ENCODE data around the gene TLCD3A. TPM values are rescaled to one million over a fixed set of nuclear protein-coding genes. Genes with fewer than 3 reads are reported as not detected.
"Not testable (repeated sequence)": the region's sequence is repeated elsewhere in the genome, so short reads cannot be mapped to it uniquely, and the experiment has no call there.

TLCD3A gene
- total and polyA plus RNA-seq, 5 donors = 1.7 to 5.0 (median 3.4) TPM

- no peak for DNase-seq
Measured at GRCh38 chr17:750431-751037, 18.1 kb downstream of the TLCD3A start.

GRCh38 chr17:751269-752001, 19.0 kb downstream of the TLCD3A start:
- ATAC-seq (peak in 1 of 2 donors; percentile 16), DNase-seq (peak in 2 of 3 donors; percentile 37 to 69)
- Histone ChIP-seq H3K27me3 (ENCODE audit: control insufficient read depth, insufficient read depth) (no peaks in the 10 kb centered on the region), H3K4me3 (ENCODE audit: low read length) (peak overlapping the region; percentile 64), H3K27ac (ENCODE audit: low read length) (no peak overlapping the region), H3K9me3 (ENCODE audit: control insufficient read depth, low read length) (no peaks in the 10 kb centered on the region), H3K4me1 (ENCODE audit: control insufficient read depth, insufficient read depth, low read length) (peaks cover 2% of the 10 kb centered on the region)
- intact Hi-C loops (cut with DNase I) = no loop called here
- WGBS = 1% methylated on average over 49 of the region's 49 CpGs

More at GRCh38 chr17:750431-751037, 18.1 kb downstream of the TLCD3A start:
- no peak overlapping the region for H3K27ac ChIP-seq (ENCODE audit: low read length)
- no peaks in the 10 kb centered on the region for H3K9me3 ChIP-seq (ENCODE audit: control insufficient read depth, low read length)
- ATAC-seq = no peak
- intact Hi-C loops (cut with DNase I) = no loop called here
- H3K4me3 ChIP-seq (ENCODE audit: low read length) = no peak overlapping the region
- 85% methylated on average over 8 of the region's 8 CpGs for WGBS
- no peaks in the 10 kb centered on the region for H3K27me3 ChIP-seq (ENCODE audit: control insufficient read depth, insufficient read depth)
- H3K4me1 ChIP-seq (ENCODE audit: control insufficient read depth, insufficient read depth, low read length) = peaks cover 2% of the 10 kb centered on the region

- peak; percentile 92 to 98 (median 98) for DNase-seq
- peak; percentile 93 for ATAC-seq
Measured at GRCh38 chr17:752002-752619, 19.7 kb downstream of the TLCD3A start, which contains the start of gene GEMIN4. TSS of gene GEMIN4 (minus strand) at chr17:752264. CDS start at chr17:752142, 122 bp downstream.

GRCh38 chr17:752620-753219, 20.3 kb downstream of the TLCD3A start:
- DNase-seq (peak; percentile 83 to 93 (median 90)), ATAC-seq (peak; percentile 85 to 86)
- Histone ChIP-seq H3K4me1 (ENCODE audit: control insufficient read depth, insufficient read depth, low read length) (peaks cover 2% of the 10 kb centered on the region), H3K9me3 (ENCODE audit: control insufficient read depth, low read length) (no peaks in the 10 kb centered on the region), H3K27ac (ENCODE audit: low read length) (peak overlapping the region; percentile 49), H3K4me3 (ENCODE audit: low read length) (peak overlapping the region; percentile 64), H3K27me3 (ENCODE audit: control insufficient read depth, insufficient read depth) (no peaks in the 10 kb centered on the region)
- intact Hi-C loops (cut with DNase I) = no loop called here
- WGBS = 18% methylated on average over 43 of the region's 43 CpGs

More at GRCh38 chr17:752002-752619, 19.7 kb downstream of the TLCD3A start, which contains the start of gene GEMIN4:
- H3K4me1 ChIP-seq (ENCODE audit: control insufficient read depth, insufficient read depth, low read length) = peaks cover 2% of the 10 kb centered on the region
- no peaks in the 10 kb centered on the region for H3K27me3 ChIP-seq (ENCODE audit: control insufficient read depth, insufficient read depth)
- peak within 1 kb of the TSS; percentile 64 for H3K4me3 ChIP-seq (ENCODE audit: low read length)
- H3K9me3 ChIP-seq (ENCODE audit: control insufficient read depth, low read length) = no peaks in the 10 kb centered on the region
- H3K27ac ChIP-seq (ENCODE audit: low read length) = peak within 1 kb of the TSS; percentile 49
- intact Hi-C loops (cut with DNase I) = no loop called here
- under 1% methylated on average over 87 of the region's 87 CpGs for WGBS

- DNase-seq (no peak), ATAC-seq (no peak)
- Histone ChIP-seq H3K9me3 (ENCODE audit: control insufficient read depth, low read length) (no peaks in the 10 kb centered on the region), H3K4me1 (ENCODE audit: control insufficient read depth, insufficient read depth, low read length) (peaks cover 2% of the 10 kb centered on the region), H3K27ac (ENCODE audit: low read length) (no peak overlapping the region), H3K4me3 (ENCODE audit: low read length) (no peak overlapping the region), H3K27me3 (ENCODE audit: control insufficient read depth, insufficient read depth) (no peaks in the 10 kb centered on the region)
- WGBS = 78% methylated on average over 13 of the region's 13 CpGs
- intact Hi-C loops (cut with DNase I) = no loop called here
Measured at GRCh38 chr17:753418-753817, 21.0 kb downstream of the TLCD3A start.

- ATAC-seq; H3K27me3 ChIP-seq (ENCODE audit: control insufficient read depth, insufficient read depth); H3K4me1 ChIP-seq (ENCODE audit: control insufficient read depth, insufficient read depth, low read length); H3K4me3 ChIP-seq (ENCODE audit: low read length); DNase-seq; H3K27ac ChIP-seq (ENCODE audit: low read length); intact Hi-C loops (cut with DNase I); H3K9me3 ChIP-seq (ENCODE audit: control insufficient read depth, low read length): not testable (repeated sequence)
- 94% methylated on average over 9 of the region's 9 CpGs for WGBS
Measured at GRCh38 chr17:755319-755961, 23.0 kb downstream of the TLCD3A start.

GRCh38 chr17:756010-756567, 23.7 kb downstream of the TLCD3A start:
- DNase-seq; H3K27me3 ChIP-seq (ENCODE audit: control insufficient read depth, insufficient read depth); H3K4me3 ChIP-seq (ENCODE audit: low read length); H3K4me1 ChIP-seq (ENCODE audit: control insufficient read depth, insufficient read depth, low read length); intact Hi-C loops (cut with DNase I); ATAC-seq; H3K9me3 ChIP-seq (ENCODE audit: control insufficient read depth, low read length): not testable (repeated sequence)
- H3K27ac ChIP-seq (ENCODE audit: low read length) = peak overlapping the region; percentile 45
- WGBS = 48% methylated on average over 15 of the region's 15 CpGs

- peak overlapping the region; percentile 91 for H3K27ac ChIP-seq (ENCODE audit: low read length)
- H3K4me1 ChIP-seq (ENCODE audit: control insufficient read depth, insufficient read depth, low read length) = no peaks in the 10 kb centered on the region
- ATAC-seq (no peak), DNase-seq (no peak)
- no peaks in the 10 kb centered on the region for H3K9me3 ChIP-seq (ENCODE audit: control insufficient read depth, low read length)
- intact Hi-C loops (cut with DNase I) = no loop called here
- WGBS = 67% methylated on average over 5 of the region's 5 CpGs
- H3K27me3 ChIP-seq (ENCODE audit: control insufficient read depth, insufficient read depth) = no peaks in the 10 kb centered on the region
- H3K4me3 ChIP-seq (ENCODE audit: low read length) = no peak overlapping the region
Measured at GRCh38 chr17:759964-760363, 27.6 kb downstream of the TLCD3A start.

- H3K4me3 ChIP-seq (ENCODE audit: low read length) = no peak overlapping the region
- no peaks in the 10 kb centered on the region for H3K9me3 ChIP-seq (ENCODE audit: control insufficient read depth, low read length)
- peak overlapping the region; percentile 75 for H3K27ac ChIP-seq (ENCODE audit: low read length)
- no peaks in the 10 kb centered on the region for H3K4me1 ChIP-seq (ENCODE audit: control insufficient read depth, insufficient read depth, low read length)
- ATAC-seq (peak; percentile 79 to 80), DNase-seq (peak; percentile 46 to 80 (median 61))
- no peaks in the 10 kb centered on the region for H3K27me3 ChIP-seq (ENCODE audit: control insufficient read depth, insufficient read depth)
- intact Hi-C loops (cut with DNase I) = no loop called here
- 65% methylated on average over 9 of the region's 9 CpGs for WGBS
Measured at GRCh38 chr17:760371-760770, 28.0 kb downstream of the TLCD3A start.

GRCh38 chr17:767076-767475, 34.7 kb downstream of the TLCD3A start:
- DNase-seq = no peak
- 73% methylated on average over 3 of the region's 3 CpGs for WGBS

More at GRCh38 chr17:767076-767475, 34.7 kb downstream of the TLCD3A start:
- Histone ChIP-seq H3K4me1 (ENCODE audit: control insufficient read depth, insufficient read depth, low read length) (no peaks in the 10 kb centered on the region), H3K9me3 (ENCODE audit: control insufficient read depth, low read length) (no peaks in the 10 kb centered on the region), H3K4me3 (ENCODE audit: low read length) (no peak overlapping the region), H3K27me3 (ENCODE audit: control insufficient read depth, insufficient read depth) (no peaks in the 10 kb centered on the region), H3K27ac (ENCODE audit: low read length) (no peak overlapping the region)
- intact Hi-C loops (cut with DNase I) = no loop called here
- ATAC-seq = no peak

Data from right cardiac atrium (tissue), 5 donors.